AG04449 (cell line): ENCODE results near the gene PIWIL1.

Experiments
- CTCF ChIA-PET: fragments of 350-600 bp; formaldehyde crosslinking; extraction: SDS; loops from one replicate; lab custom pipeline; 2021; ENCODE audit warnings: antibody characterized with exemption; lab: Yijun Ruan, JAX
- POLR2A ChIA-PET: fragments of 400-600, 350-600 bp; formaldehyde crosslinking; extraction: SDS; loops from one replicate; lab custom pipeline; 2020; ENCODE audit warnings: antibody characterized with exemption, inconsistent platforms; lab: Yijun Ruan, JAX
- DNase-seq: peaks from one replicate; pipeline ENCODE4 v3.0.0-alpha.2; 2010; ENCODE audit warnings: low read depth, low spot score
- H3K4me3 ChIP-seq: 2 replicates; pipeline ENCODE4 v1.5.1; 2011; ENCODE audit warnings: low read depth, mild to moderate bottlenecking, control low read depth, low read length
- TF ChIP-seq, protein P1 (sequence below): IDR thresholded peaks from one replicate; pipeline ENCODE4 v1.5.1; 2011; ENCODE audit warnings: mild to moderate bottlenecking, moderate library complexity, low read length, control low read depth, inconsistent platforms; ENCODE audit not compliant: insufficient read depth; ENCODE audit errors: missing control alignments

Gene PIWIL1

GRCh38 chr12:130337488-130338303, at the start of gene PIWIL1:
Gene PIWIL1 (plus strand): TSS chr12:130337887. CDS start chr12:130342592, 4,705 bp downstream.
- CTCF ChIA-PET, result no interaction called here
- H3K4me3 ChIP-seq, result no peak within 1 kb of the TSS
- TF ChIP-seq, protein P1, sequence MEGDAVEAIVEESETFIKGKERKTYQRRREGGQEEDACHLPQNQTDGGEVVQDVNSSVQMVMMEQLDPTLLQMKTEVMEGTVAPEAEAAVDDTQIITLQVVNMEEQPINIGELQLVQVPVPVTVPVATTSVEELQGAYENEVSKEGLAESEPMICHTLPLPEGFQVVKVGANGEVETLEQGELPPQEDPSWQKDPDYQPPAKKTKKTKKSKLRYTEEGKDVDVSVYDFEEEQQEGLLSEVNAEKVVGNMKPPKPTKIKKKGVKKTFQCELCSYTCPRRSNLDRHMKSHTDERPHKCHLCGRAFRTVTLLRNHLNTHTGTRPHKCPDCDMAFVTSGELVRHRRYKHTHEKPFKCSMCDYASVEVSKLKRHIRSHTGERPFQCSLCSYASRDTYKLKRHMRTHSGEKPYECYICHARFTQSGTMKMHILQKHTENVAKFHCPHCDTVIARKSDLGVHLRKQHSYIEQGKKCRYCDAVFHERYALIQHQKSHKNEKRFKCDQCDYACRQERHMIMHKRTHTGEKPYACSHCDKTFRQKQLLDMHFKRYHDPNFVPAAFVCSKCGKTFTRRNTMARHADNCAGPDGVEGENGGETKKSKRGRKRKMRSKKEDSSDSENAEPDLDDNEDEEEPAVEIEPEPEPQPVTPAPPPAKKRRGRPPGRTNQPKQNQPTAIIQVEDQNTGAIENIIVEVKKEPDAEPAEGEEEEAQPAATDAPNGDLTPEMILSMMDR, result no peak
- POLR2A ChIA-PET, result no interaction called here
- DNase-seq, result no peak

DNA sequence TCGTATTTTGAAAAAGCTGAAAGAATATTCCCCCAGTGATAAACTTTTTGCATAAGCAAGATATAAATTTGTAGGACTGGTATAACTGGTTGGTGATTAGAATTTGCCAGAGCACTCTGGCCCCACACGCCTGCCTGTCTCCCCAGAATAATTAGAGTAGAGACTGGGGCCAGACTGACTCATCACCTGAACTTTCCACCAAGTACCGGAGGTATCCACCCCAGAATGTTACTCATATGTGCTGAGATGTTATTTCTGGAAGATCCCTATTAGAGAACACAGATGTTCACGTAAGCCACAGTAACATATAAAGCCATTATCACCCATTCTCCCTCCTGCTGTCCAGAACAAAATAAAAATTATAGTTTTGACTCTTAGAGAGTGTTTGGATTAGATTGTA, 49.5 kb upstream of the PIWIL1 start:
- H3K4me3 ChIP-seq, result no peak overlapping the region
- TF ChIP-seq, protein P1, result no peak
- ChIA-PET POLR2A (no interaction called here), CTCF (no interaction called here)
- no peak for DNase-seq

DNA sequence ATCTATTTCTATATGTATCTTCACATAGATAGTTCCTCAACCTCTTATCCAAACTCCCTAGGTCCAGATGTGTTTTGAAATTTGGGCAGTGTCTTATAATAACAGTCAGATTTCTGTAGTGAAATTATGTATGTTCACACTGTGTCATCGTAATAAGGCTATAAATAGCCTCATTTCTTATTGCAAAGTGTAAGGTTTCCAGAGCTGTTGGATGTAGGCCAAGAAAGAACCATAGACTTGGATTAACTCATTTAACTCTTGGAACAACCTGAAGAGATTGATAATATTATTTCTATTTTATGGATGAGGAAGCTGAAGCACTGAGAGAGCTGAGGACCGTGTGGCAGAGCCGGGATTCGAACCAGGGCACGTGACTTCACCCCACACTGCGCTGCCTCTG, 49.0 kb upstream of the PIWIL1 start:
- POLR2A ChIA-PET, result no interaction called here
- CTCF ChIA-PET, result no interaction called here
- no peak overlapping the region for H3K4me3 ChIP-seq
- TF ChIP-seq, protein P1, result no peak
- DNase-seq, result no peak

DNA sequence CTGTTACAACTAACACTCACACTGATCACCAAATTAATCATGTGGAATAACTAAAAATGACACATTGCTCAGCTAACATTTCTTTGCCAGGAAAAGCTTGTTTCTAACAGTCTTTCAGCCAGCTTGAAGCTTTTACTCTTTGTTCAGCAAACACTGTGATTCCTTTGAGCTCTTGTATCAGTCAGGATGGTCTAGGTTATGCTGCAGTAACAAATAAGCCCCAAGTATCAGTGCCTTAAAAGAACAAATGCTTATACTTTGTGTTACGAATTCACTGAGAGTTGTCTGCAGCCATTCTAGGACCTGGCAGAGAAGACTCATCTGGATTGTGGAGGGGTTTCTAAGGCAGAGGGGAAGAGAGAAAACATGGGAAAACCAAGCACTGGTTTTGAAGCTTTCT, 47.6 kb upstream of the PIWIL1 start:
- POLR2A ChIA-PET, result no interaction called here

DNA sequence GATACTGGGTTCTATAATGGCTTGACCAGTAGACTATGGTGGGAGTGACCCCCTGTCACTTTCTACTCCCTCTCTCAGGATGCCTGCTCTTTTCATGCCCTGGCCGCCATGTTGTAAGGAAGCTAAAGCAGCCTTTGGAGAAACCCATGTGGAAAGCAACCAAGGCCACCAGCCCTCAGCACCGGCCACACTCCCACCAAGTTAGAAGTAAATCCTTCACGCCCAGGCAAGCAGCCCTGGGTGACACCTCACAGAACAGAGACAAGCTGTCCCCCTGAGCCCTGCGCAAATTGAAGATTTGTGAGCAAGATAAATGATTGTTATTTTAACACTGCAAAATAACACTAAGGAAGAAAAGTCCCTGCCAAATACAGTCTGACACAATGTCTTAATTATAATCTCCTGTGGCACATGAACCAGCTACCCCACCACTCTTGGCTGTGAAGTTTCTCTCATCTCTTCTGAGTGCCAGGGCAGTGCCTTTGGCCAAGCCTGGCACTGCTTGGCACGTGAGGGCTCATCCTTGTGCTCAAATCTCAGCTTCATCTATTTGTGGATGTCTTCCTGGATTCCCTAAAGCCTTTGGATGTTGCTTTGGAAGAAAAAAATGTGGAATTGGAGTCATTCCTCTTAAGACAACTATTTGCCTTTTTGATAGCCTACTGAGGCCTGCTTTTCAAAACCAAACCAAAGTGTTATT, 39.2 kb upstream of the PIWIL1 start:
- no peak overlapping the region for H3K4me3 ChIP-seq
- DNase-seq, result no peak
- POLR2A ChIA-PET, result no interaction called here
- TF ChIP-seq, protein P1, result no peak
- CTCF ChIA-PET, result no interaction called here

More for the DNA sequence above, 47.6 kb upstream of the PIWIL1 start:
- no peak overlapping the region for H3K4me3 ChIP-seq
- CTCF ChIA-PET, result no interaction called here
- no peak for DNase-seq
- TF ChIP-seq, protein P1, result no peak

DNA sequence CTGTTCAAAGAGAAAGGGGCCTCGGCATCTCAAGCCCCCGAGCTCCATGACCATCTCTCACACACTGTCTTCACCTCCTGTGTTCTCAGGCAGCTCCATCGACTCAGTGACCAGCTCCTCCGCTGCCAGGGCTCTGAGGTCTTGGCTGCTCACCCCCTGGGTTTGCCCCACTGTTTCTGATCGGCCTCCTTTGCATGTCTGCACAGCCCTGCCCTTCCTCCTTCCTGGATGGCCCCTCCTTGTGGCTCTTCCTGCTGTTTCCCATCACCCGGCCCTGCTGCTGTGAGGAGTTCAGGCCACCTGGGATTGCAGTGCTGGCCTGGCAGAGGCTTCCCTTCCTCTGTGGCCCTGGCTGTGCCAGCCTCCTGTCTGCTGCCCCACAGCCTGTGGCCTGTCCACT, 38.1 kb upstream of the PIWIL1 start:
- H3K4me3 ChIP-seq, result no peak overlapping the region
- TF ChIP-seq, protein P1, result no peak
- CTCF ChIA-PET, result no interaction called here
- POLR2A ChIA-PET, result no interaction called here
- DNase-seq, result no peak
